Esophagus squamous epithelium (tissue), 5 donors: ENCODE data around the gene CFAP20DC. TPM values are rescaled to one million over a fixed set of nuclear protein-coding genes. Genes with fewer than 3 reads are reported as not detected.

Experiments
- DNase-seq: peaks from one replicate; lab custom pipeline; 2025; lab: John Stamatoyannopoulos, UW
- H3K27ac ChIP-seq, 4 donors: fragments of 200-600 bp; sonication (generic); one replicate each; pipeline ENCODE4 v1.5.1; 2016 to 2019; ENCODE audit warnings: mild to moderate bottlenecking in 1 of 4
- H3K27me3 ChIP-seq, 4 donors: fragments of 200-600 bp; sonication (generic); 1 replicate in 3 of 4; 2 replicates in 1 of 4; pipeline versions ENCODE4 v1.5.1 to v1.6.0; 2017 to 2021; ENCODE audit warnings: antibody characterized with exemption in 1 of 4
- H3K36me3 ChIP-seq, 3 donors: fragments of 200-600 bp; sonication (generic); one replicate each; pipeline ENCODE4 v1.5.1; 2016 to 2019
- H3K4me1 ChIP-seq, 3 donors: fragments of 200-600 bp; sonication (generic); one replicate each; pipeline ENCODE4 v1.5.1; 2017 to 2019
- H3K4me3 ChIP-seq, 4 donors: fragments of 200-600 bp; sonication (generic); 1 replicate in 3 of 4; 2 replicates in 1 of 4; pipeline ENCODE4 v1.5.1; 2016 to 2019; ENCODE audit warnings: mild to moderate bottlenecking in 2 of 4, moderate library complexity in 1 of 4
- H3K9me3 ChIP-seq, 3 donors: fragments of 200-600 bp; sonication (generic); one replicate each; pipeline ENCODE4 v1.5.1; 2016 to 2019
- CTCF ChIP-seq, 6 experiments: fragments of 450-650 bp in 4 of 6; fragments of 200-600 bp in 2 of 6; sonication (generic) in 2 of 6; IDR thresholded peaks; one replicate each; pipeline ENCODE4 v1.5.1; 2016 to 2019; ENCODE audit warnings: antibody characterized with exemption in 6 of 6, mild to moderate bottlenecking in 4 of 6, moderate library complexity in 4 of 6
- POLR2A ChIP-seq, 4 donors: fragments of 450-650 bp; IDR thresholded peaks; one replicate each; pipeline ENCODE4 v1.6.1; 2017; ENCODE audit warnings: antibody characterized with exemption in 4 of 4, mild to moderate bottlenecking in 4 of 4, moderate library complexity in 3 of 4
- WGBS, 2 donors: methylation state at CpG; one replicate each; pipeline ENCODE4 v1.1.5; 2018; 5-methylcytosine and 5-hydroxymethylcytosine counted together
- intact Hi-C: fragments of 100-400 bp; cut with DNase I; formaldehyde crosslinking; loops from one replicate; pipeline ENCODE4 v1.15.0; 2022
- total RNA-seq, 4 donors: library from RNA; depleted of rRNA; stranded (reverse); fragments of >200 nt; gene quantifications; one replicate each; pipeline ENCODE4 v1.1.0, GENCODE V29; 2016
- donor health status: DM: yes; HTN: yes; CAD: no.

Gene CFAP20DC
- total RNA-seq, 4 donors from 2014 or later: 9.8 to 15.5 (median 10.8) TPM

GRCh38 chr3:59006634-59007517, 42.9 kb downstream of the CFAP20DC start:
- intact Hi-C loops: no loop called here
- TF ChIP-seq CTCF (IDR thresholded peaks at IDR 0.05): no peak
- TF ChIP-seq POLR2A (IDR thresholded peaks at IDR 0.05): no peak
- Histone ChIP-seq H3K4me3 (no peak overlapping the region), H3K4me1 (peaks cover 0 to 15% (median 8%) of the 10 kb centered on the region in 3 donors), H3K9me3 (no peaks in the 10 kb centered on the region), H3K27me3 (no peaks in the 10 kb centered on the region), H3K36me3 (no peaks in the 10 kb centered on the region), H3K27ac (peak overlapping the region in 3 of 4 donors; percentile 7 to 80 (median 74))
- DNase-seq: no peak
- WGBS, 2 donors: 76 to 78% methylated on average over 6 of the region's 7 CpGs

DNA sequence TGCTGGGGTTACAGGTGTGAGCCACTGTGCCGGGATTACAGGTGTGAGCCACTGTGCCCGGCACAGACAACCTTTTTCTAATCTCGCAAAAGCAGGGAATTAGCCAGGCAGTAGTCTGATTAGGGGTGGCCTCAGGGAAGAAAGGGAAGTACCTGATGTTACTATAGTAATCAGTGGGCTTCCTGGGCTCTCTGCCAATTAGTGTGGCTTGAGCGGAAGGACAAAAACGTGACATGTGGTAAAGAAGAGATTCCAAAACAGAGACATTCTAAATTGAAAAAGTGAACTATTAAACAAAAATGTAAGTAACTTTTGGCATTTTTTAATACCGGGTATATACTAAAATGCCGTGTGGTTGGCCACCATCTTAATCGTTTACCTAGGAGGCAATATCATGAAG, 48.1 kb downstream of the CFAP20DC start:
- no peak for DNase-seq
- 64 to 75% methylated on average over 7 of the region's 8 CpGs for WGBS, 2 donors
- intact Hi-C loops: no loop called here
- TF ChIP-seq POLR2A (IDR thresholded peaks at IDR 0.05) (no peak), CTCF (IDR thresholded peaks at IDR 0.05) (no peak)
- Histone ChIP-seq H3K4me3 (no peak overlapping the region), H3K4me1 (peaks cover 0 to 33% (median 5%) of the 10 kb centered on the region in 3 donors), H3K27me3 (no peaks in the 10 kb centered on the region), H3K36me3 (no peaks in the 10 kb centered on the region), H3K9me3 (no peaks in the 10 kb centered on the region), H3K27ac (no peak overlapping the region)

- TF ChIP-seq CTCF (IDR thresholded peaks at IDR 0.05) (no peak), POLR2A (IDR thresholded peaks at IDR 0.05) (no peak)
- DNase-seq: no peak
- Histone ChIP-seq H3K4me1 (peaks cover 0 to 32% (median 0%) of the 10 kb centered on the region in 3 donors), H3K4me3 (no peak overlapping the region), H3K27me3 (no peaks in the 10 kb centered on the region), H3K9me3 (no peaks in the 10 kb centered on the region), H3K36me3 (no peaks in the 10 kb centered on the region), H3K27ac (peak overlapping the region in 3 of 4 donors; percentile 78 to 86 (median 82))
- intact Hi-C loops: no loop called here
- WGBS, 2 donors: 32 to 43% methylated on average over 1 of the region's 1 CpG
Observed at GRCh38 chr3:58999774-59000160, 50.1 kb downstream of the CFAP20DC start.

DNA sequence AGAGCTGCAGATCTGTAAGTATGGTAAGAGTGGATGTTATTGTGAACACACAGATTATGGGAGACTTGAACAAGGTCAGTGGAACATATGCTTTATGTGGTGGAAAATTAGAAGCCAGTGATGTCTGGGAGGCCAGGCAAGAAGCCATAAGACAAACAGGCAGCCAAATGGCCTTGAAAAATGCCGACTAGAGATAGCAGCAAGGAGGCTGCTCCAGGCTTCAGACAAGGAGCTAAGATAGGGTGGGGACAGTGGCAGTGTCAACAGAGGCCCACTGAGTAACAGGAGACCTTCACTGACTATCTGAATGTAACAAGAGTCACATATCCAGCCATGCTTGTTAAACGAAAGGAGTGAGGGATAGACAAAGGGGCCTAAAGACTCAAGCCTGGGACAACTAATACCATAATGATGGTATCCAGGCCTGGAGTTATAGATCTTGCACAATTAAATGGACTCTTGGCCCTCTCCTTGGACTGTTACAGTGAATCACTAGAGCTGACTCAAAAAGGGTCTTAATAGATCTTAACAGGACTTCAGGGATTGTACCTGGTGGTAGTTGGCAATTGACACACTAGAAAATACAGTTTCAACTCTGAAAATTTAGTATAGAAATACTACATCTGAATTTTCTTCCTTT, 50.6 kb downstream of the CFAP20DC start:
- WGBS, 2 donors: 78 to 88% methylated on average over 2 of the region's 2 CpGs
- Histone ChIP-seq H3K27me3 (no peaks in the 10 kb centered on the region), H3K4me3 (no peak overlapping the region), H3K27ac (peak overlapping the region; percentile 69 to 86 (median 80)), H3K9me3 (no peaks in the 10 kb centered on the region), H3K36me3 (no peaks in the 10 kb centered on the region), H3K4me1 (peaks cover 0 to 37% (median 0%) of the 10 kb centered on the region in 3 donors)
- intact Hi-C loops: no loop called here
- TF ChIP-seq CTCF (IDR thresholded peaks at IDR 0.05): no peak
- no peak for TF ChIP-seq POLR2A (IDR thresholded peaks at IDR 0.05)
- no peak for DNase-seq
